ENCODE measurements around the gene BAHD1.

The BAHD1 gene

GRCh38 chr15:40463886-40464545 is 23.3 kb downstream of the BAHD1 start:
- no peak for DNase-seq (ENCODE audit: extremely low read depth, insufficient read length)
- H3K4me3 ChIP-seq (replicated peaks; ENCODE audit: low read depth, low read length): no peak overlapping the region
- H3K27me3 ChIP-seq (replicated peaks; ENCODE audit: control insufficient read depth, insufficient read depth, low read length): no peaks in the 10 kb centered on the region
- peaks cover 19% of the 10 kb centered on the region for H3K36me3 ChIP-seq (ENCODE audit: control insufficient read depth, insufficient read depth, low read length)
- TF ChIP-seq, protein P1, sequence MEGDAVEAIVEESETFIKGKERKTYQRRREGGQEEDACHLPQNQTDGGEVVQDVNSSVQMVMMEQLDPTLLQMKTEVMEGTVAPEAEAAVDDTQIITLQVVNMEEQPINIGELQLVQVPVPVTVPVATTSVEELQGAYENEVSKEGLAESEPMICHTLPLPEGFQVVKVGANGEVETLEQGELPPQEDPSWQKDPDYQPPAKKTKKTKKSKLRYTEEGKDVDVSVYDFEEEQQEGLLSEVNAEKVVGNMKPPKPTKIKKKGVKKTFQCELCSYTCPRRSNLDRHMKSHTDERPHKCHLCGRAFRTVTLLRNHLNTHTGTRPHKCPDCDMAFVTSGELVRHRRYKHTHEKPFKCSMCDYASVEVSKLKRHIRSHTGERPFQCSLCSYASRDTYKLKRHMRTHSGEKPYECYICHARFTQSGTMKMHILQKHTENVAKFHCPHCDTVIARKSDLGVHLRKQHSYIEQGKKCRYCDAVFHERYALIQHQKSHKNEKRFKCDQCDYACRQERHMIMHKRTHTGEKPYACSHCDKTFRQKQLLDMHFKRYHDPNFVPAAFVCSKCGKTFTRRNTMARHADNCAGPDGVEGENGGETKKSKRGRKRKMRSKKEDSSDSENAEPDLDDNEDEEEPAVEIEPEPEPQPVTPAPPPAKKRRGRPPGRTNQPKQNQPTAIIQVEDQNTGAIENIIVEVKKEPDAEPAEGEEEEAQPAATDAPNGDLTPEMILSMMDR (IDR thresholded peaks at IDR 0.05; ENCODE audit: insufficient read depth, low read length, poor library complexity, severe bottlenecking): no peak

DNA sequence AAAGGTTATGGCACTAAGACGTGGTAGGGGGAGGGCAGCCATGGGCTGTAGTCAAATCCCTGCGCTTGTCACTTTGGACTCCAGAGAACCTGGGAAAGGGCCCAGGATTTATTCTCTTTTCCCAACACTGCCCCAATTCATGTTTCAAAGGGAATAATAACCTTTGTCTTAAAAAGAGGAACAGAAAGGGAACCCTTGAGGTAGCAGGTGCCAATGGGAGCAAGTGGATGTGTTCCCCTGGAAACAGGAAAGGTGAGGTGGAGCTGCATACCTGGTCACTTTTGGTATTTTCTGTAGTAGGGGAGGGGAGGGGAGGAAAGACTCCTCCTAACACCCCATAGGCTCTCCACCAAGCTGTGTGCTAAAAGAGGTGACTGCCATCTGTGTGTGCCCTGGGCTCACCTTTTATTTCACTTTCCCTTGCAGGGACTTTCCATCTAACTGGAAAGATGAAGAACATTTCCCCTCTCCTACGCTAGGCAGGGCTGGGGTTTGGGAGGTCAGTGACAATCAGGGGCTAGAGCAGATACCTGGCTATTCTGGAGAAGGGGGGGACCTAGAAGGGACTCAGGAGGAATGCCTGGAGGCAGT is 23.9 kb downstream of the BAHD1 start:
- TF ChIP-seq, protein P1 (IDR thresholded peaks at IDR 0.05; ENCODE audit: insufficient read depth, low read length, poor library complexity, severe bottlenecking): no peak
- H3K27me3 ChIP-seq (replicated peaks; ENCODE audit: control insufficient read depth, insufficient read depth, low read length): no peaks in the 10 kb centered on the region
- DNase-seq (ENCODE audit: extremely low read depth, insufficient read length): no peak
- H3K36me3 ChIP-seq (ENCODE audit: control insufficient read depth, insufficient read depth, low read length): peaks cover 14% of the 10 kb centered on the region
- no peak overlapping the region for H3K4me3 ChIP-seq (replicated peaks; ENCODE audit: low read depth, low read length)

GRCh38 chr15:40465939-40466338 is 25.2 kb downstream of the BAHD1 start:
- TF ChIP-seq, protein P1 (IDR thresholded peaks at IDR 0.05; ENCODE audit: insufficient read depth, low read length, poor library complexity, severe bottlenecking): no peak
- no peaks in the 10 kb centered on the region for H3K27me3 ChIP-seq (replicated peaks; ENCODE audit: control insufficient read depth, insufficient read depth, low read length)
- H3K36me3 ChIP-seq (ENCODE audit: control insufficient read depth, insufficient read depth, low read length): peaks cover 11% of the 10 kb centered on the region

DNA sequence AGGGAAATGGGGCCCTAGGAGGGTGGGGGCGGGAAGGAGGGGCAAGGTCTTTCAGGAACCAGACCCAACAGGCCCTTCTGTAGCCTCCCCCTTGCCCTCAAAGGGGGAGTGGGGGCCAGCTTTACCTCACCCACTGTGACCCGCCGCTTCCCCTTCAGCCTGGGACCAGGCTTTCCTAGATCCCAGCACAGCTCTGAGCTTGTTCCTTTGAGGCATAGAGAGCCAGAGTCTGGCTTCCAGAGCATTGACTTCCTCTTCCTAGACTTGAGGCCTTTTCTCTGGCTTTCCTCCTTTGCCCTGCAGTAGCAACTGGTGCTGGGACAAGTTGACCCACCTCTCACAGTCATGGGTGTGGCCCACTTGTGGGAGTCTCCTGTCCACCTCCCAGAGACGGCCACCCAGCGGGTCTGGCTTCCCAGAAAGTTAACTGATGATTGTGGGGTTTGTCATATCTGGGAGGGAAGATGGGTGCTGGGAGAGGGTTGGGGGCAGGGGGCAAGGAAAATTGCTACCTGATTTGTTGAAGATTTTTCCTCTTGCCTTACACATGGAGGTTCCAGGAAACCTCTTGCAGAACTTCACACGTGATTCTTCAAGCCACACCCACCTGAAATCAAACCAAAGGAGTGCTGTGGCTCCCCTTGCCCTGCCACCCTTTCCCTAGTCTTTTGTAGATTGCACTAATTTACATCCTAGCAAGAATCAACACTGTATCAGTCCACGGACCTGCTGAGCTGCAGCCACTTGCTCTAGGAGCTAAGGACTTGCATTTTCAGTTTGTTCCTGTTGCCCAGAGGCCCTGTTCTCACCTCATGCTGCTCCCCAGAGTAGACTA is 25.9 kb downstream of the BAHD1 start:
- Histone ChIP-seq H3K36me3 (ENCODE audit: control insufficient read depth, insufficient read depth, low read length) (peaks cover 11% of the 10 kb centered on the region), H3K27me3 (replicated peaks; ENCODE audit: control insufficient read depth, insufficient read depth, low read length) (no peaks in the 10 kb centered on the region), H3K4me3 (replicated peaks; ENCODE audit: low read depth, low read length) (no peak overlapping the region)
- DNase-seq (ENCODE audit: extremely low read depth, insufficient read length): no peak
- TF ChIP-seq, protein P1 (IDR thresholded peaks at IDR 0.05; ENCODE audit: insufficient read depth, low read length, poor library complexity, severe bottlenecking): no peak

More at GRCh38 chr15:40465939-40466338, 25.2 kb downstream of the BAHD1 start:
- H3K4me3 ChIP-seq (replicated peaks; ENCODE audit: low read depth, low read length): no peak overlapping the region
- DNase-seq (ENCODE audit: extremely low read depth, insufficient read length): no peak

- Histone ChIP-seq H3K27me3 (replicated peaks; ENCODE audit: control insufficient read depth, insufficient read depth, low read length) (no peaks in the 10 kb centered on the region), H3K36me3 (ENCODE audit: control insufficient read depth, insufficient read depth, low read length) (peaks cover 8% of the 10 kb centered on the region), H3K4me3 (replicated peaks; ENCODE audit: low read depth, low read length) (no peak overlapping the region)
- TF ChIP-seq, protein P1 (IDR thresholded peaks at IDR 0.05; ENCODE audit: insufficient read depth, low read length, poor library complexity, severe bottlenecking): no peak
- DNase-seq (ENCODE audit: extremely low read depth, insufficient read length): no peak
These were observed 26.5 kb downstream of the BAHD1 start for GRCh38 chr15:40467261-40467615.

All from GM06990 (cell line).